Activated T-cell treated with anti-CD3 and anti-CD28 coated beads, Interleukin-2, amount 50 U/mL, for 72 hours (primary cell): ENCODE measurements around the gene C20orf202. TPM values are rescaled to one million over a fixed set of nuclear protein-coding genes. Genes with fewer than 3 reads are reported as not detected.
"Not testable (repeated sequence)": the region's sequence is repeated elsewhere in the genome, so short reads cannot be mapped to it uniquely, and the experiment has no call there.

ENCODE experiments used
- ATAC-seq, 2 donors: fragments of 150-1000 bp; cut with Tn5 transposase; replicated peaks in 1 of 2; 2 replicates each; pipeline ENCODE4 v1.10.0; 2021; ENCODE audit warnings: moderate library complexity in 2 of 2, mild to moderate bottlenecking in 1 of 2
- DNase-seq, 2 donors: peaks; one replicate each; pipeline ENCODE4 v3.0.0; 2021 to 2022; ENCODE audit warnings: mixed read lengths in 1 of 2
- H3K27ac Mint-ChIP-seq: one replicate; pipeline ENCODE4 v1.8.0; 2022; ENCODE audit warnings: mild to moderate bottlenecking, moderate library complexity, mixed read lengths
- H3K27me3 Mint-ChIP-seq: one replicate; pipeline ENCODE4 v1.8.0; 2022; ENCODE audit warnings: low read depth, mixed read lengths
- H3K36me3 Mint-ChIP-seq, 2 donors: one replicate each; pipeline ENCODE4 v1.8.0; 2022; ENCODE audit warnings: mixed read lengths in 2 of 2, mild to moderate bottlenecking in 1 of 2; ENCODE audit not compliant: insufficient read depth in 2 of 2
- H3K4me1 Mint-ChIP-seq: one replicate; pipeline ENCODE4 v1.8.0; 2022; ENCODE audit warnings: low read depth, mixed read lengths
- H3K4me3 Mint-ChIP-seq, 2 donors: one replicate each; pipeline ENCODE4 v1.8.0; 2022; ENCODE audit warnings: mild to moderate bottlenecking in 2 of 2, mixed read lengths in 2 of 2, moderate library complexity in 2 of 2
- H3K9me3 Mint-ChIP-seq, 2 donors: one replicate each; pipeline ENCODE4 v1.8.0; 2022; ENCODE audit warnings: mixed read lengths in 2 of 2
- total RNA-seq, 2 donors: library from RNA; stranded (reverse); gene quantifications; one replicate each; pipeline ENCODE4 v1.2.3, GENCODE V29; 2022

C20orf202 gene
- total RNA-seq, 2 donors from 2014 or later, result 0.19 TPM; not detected in 1

DNA sequence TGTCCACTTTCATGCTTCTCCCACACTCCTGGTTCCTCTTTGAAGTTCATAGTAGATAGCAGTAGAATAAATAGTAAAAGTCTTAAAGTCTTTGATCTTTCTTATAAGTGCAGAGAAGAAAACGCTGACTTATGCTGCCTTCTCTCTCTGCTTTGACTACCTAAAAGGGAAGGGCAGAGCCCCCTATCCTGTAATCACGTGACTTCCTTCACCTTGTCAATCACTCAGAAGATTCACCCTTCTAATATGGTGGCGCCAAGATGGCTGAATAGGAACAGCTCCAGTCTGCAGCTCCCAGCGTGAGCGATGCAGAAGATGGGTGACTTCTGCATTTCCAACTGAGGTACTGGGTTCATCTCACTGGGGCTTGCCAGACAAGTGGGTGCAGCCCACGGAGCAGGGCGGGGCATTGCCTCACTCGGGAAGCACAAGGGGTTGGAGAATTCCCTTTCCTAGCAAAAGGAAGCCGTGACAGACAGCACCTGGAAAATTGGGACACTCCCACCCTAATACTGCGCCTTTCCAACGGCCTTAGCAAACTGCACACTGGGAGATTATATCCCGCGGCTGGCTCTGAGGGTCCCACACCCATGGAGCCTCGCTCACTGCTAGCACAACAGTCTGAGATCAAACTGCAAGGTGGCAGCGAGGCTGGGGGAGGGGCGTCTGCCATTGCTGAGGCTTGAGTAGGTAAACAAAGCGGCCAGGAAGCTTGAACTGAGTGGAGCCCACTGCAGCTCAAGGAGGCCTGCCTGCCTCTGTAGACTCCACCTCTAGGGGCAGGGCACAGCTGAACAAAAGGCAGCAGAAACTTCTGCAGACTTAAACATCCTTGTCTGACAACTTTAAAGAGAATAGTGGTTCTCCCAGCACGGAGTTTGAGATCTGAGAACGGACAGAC lies 13.5 kb downstream of the C20orf202 start:
- Mint-ChIP-seq H3K4me1 (peaks cover 44% of the 10 kb centered on the region), H3K4me3 (peak overlapping the region; percentile 36 to 76)
- H3K27me3 Mint-ChIP-seq, H3K27ac Mint-ChIP-seq, H3K36me3 Mint-ChIP-seq, H3K9me3 Mint-ChIP-seq, ATAC-seq: not testable (repeated sequence)
- peak in 1 of 2 donors; percentile 8 for DNase-seq

DNA sequence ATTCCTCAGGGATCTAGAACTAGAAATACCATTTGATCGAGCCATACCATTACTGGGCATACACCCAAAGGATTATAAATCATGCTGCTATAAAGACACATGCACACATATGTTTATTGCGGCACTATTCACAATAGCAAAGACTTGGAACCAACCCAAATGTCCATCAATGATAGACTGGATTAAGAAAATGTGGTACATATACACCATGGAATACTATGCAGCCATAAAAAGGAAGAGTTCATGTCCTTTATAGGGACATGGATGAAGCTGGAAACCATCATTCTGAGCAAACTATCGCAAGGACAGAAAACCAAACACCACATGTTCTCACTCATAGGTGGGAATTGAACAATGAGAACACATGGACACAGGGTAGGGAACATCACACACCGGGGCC lies 19.5 kb downstream of the C20orf202 start:
- H3K4me1 Mint-ChIP-seq, result peaks cover 17% of the 10 kb centered on the region
- H3K4me3 Mint-ChIP-seq, H3K9me3 Mint-ChIP-seq, H3K36me3 Mint-ChIP-seq, DNase-seq, ATAC-seq, H3K27ac Mint-ChIP-seq: not testable (repeated sequence)
- H3K27me3 Mint-ChIP-seq, result peaks cover 17% of the 10 kb centered on the region

DNA sequence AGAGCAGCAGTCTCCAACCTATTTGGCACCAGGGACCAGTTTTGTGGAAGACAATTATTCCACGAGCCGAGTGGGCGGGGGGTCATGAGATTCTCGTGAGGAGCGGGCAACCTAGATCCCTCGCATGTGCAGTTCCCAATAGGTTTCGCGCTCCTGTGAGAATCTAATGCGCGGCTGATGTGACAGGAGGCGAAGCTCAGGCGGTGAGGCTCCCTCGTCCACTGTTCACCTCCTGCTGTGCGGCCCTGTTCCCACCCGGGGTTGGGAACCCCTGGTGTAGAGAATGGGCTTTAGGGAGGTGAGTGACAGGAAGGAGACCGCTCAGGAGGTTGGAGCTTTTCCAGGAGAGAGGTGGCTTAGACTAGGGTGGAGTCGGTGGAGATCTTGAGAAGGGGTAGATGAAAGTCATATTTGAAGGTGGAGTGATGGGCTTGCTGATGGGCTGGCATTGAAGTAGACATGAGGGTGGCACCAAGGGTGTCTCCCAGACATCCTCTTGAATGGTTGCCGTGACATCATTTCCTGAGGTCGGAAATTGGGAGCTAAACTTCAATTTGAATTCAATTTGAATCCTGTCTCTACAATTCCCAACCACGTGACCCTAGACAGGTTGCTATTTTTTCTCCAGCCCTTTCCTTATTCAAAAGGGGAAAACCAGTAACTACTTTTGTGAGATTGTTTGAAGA lies 21.1 kb downstream of the C20orf202 start:
- peaks cover 19% of the 10 kb centered on the region for H3K4me1 Mint-ChIP-seq
- peaks cover 0 to 1% of the 10 kb centered on the region in 2 donors for H3K9me3 Mint-ChIP-seq
- no peak overlapping the region for H3K27ac Mint-ChIP-seq
- H3K4me3 Mint-ChIP-seq, result peak overlapping the region; percentile 6 to 38
- no peak for DNase-seq
- no peak for ATAC-seq
- H3K36me3 Mint-ChIP-seq, result peaks cover 0 to 5% of the 10 kb centered on the region in 2 donors
- H3K27me3 Mint-ChIP-seq, result peaks cover 27% of the 10 kb centered on the region

DNA sequence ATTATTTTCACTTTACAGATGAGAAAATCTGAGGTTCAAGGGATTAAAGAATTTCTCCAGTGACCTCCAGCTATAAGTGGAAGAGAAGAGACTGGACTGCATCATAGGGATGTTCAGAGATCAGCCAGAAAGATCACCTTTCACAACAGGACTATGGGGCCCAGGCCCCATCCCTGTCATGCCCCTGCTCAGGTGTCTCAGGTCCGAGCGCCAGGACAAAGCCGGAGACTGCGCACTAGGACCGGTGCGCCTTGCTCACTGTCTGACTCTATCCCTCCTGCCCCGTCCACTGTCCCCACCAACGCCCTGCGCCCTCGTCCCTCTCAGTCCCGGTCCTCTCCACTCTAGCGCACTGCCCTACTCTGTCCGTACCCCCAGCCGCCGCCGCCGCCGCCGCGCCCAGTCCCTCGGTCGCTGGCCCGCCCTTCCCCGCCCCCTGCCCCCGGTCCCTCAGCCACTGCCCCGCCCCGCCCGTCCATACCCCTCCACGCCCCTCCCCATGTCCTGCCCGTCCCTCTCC lies 22.1 kb downstream of the C20orf202 start:
- Mint-ChIP-seq H3K4me1 (peaks cover 19% of the 10 kb centered on the region), H3K27ac (no peak overlapping the region), H3K9me3 (peaks cover 0 to 1% of the 10 kb centered on the region in 2 donors), H3K27me3 (peaks cover 34% of the 10 kb centered on the region), H3K4me3 (peak overlapping the region; percentile 80 to 88), H3K36me3 (peaks cover 0 to 5% of the 10 kb centered on the region in 2 donors)
- DNase-seq (no peak), ATAC-seq (peak; percentile 66 to 71)

DNA sequence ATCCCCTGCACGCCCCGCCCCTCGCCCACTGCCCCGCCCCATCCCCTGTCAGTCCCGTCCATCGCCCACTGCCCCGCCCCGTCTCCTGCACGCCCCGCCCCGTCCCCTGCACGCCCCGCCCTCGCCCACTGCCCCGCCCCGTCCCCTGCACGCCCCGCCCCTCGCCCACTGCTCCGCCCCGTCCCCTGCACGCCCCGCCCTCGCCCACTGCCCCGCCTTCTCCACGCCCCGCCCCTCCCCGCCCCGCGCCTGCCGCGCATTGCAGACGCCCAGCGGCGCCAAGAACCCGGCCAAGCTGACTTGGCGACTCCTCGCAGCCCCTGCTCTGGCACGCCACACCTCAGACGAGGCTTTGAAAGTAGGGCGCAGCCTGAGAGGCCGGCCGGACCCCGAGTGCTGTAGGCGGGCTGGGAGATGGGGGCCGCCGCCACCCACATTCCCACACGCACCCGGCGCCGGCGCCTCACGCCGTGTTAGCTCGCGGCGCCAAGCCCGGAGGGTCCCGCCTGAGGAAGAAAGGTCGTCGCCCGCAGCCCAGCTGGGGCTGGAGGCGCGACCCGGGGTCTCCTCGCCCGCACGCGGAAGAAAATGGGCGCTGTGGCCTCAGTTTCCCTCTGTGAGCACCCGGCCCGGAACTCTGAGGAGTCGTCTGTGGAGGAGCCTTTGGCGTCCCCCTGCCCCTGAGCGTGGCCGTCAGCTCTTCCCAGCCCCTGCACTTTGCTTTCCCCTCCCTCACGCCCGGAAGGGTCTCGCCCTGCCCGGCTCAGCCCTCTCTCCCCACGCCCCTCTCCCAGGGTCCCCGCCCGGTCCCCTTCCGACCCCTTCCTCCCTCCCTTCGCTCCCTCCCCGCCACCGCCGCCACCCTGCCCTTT lies 22.8 kb downstream of the C20orf202 start, which contains the start of gene RAD21L1:
Gene RAD21L1, plus strand, starts transcription at position 262 of the 872 bp plus-strand sequence. CDS start 2,410 bp downstream, outside the sequence.
- Mint-ChIP-seq H3K36me3 (peaks cover 0 to 5% of the 10 kb centered on the region in 2 donors), H3K27ac (no peak within 1 kb of the TSS), H3K4me3 (peak within 1 kb of the TSS; percentile 88 to 95), H3K4me1 (peaks cover 19% of the 10 kb centered on the region), H3K9me3 (peaks cover 0 to 1% of the 10 kb centered on the region in 2 donors), H3K27me3 (peaks cover 41% of the 10 kb centered on the region)
- peak; percentile 79 to 80 for DNase-seq
- ATAC-seq, result peak; percentile 82 to 83

DNA sequence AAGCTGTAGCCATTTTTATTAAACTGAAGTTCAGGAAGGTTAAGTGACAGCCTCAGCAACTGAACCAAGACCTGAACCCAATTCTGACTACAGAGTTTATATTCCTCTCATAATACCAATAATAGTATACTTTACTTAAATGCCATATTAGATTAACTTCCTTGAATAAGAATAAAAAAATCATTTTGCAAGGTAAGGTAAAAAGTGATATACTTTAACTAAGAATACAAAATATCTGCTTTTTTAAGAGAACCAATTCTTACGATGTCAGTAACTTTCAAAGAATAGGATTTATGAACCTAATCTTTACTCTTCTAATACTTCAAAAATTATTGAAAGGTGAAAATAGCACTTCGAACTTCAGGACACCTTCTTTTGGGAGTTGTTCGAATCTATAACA lies 26.3 kb downstream of the C20orf202 start:
- Mint-ChIP-seq H3K9me3 (no peaks in the 10 kb centered on the region), H3K27ac (no peak overlapping the region), H3K4me1 (peaks cover 15% of the 10 kb centered on the region), H3K27me3 (peaks cover 35% of the 10 kb centered on the region), H3K4me3 (no peak overlapping the region), H3K36me3 (peaks cover 0 to 1% of the 10 kb centered on the region in 2 donors)
- ATAC-seq, result no peak
- no peak for DNase-seq

DNA sequence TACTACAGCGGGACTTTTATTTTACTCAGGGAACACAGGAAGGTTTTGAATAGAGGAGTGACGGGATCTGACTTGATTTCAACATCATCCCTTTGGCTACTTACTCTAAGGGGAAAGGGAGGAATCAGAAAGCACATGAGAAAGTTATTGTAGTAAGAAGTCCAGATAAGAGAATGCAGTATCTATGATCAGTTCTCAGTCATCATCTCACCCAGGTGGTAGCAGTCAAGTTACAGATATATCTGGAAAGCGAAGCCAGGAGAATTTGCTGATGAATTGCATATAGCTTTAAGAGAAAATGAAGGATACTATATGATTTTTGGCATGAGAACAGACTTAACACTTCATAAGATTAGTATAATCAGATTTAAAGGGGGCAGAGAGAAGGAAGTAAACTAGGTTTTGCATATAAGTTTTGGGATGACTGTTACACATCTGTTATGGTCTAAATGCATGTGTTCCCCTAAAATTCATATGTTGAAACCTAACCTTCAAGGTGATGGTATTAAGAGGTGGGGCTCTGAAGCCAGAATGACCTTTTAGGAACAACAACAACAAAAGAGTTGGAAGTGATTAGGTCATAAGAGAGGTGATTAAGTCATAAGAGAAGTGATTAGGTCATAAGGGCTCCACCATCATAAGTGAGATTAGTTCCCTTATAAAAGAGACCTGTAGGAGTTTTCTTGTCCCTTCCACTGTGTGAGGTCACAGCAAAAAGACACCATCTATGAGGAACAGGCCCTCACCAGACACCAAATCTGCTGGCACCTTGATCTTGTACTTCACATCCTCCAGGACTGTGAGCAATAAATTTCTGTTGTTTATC lies 29.2 kb downstream of the C20orf202 start:
- ATAC-seq (peak in 1 of 2 donors; percentile 43), DNase-seq (no peak)
- peaks cover 26% of the 10 kb centered on the region for H3K27me3 Mint-ChIP-seq
- no peak overlapping the region for H3K4me3 Mint-ChIP-seq
- H3K36me3 Mint-ChIP-seq, result no peaks in the 10 kb centered on the region
- peaks cover 5% of the 10 kb centered on the region for H3K4me1 Mint-ChIP-seq
- H3K9me3 Mint-ChIP-seq, result no peaks in the 10 kb centered on the region
- no peak overlapping the region for H3K27ac Mint-ChIP-seq

DNA sequence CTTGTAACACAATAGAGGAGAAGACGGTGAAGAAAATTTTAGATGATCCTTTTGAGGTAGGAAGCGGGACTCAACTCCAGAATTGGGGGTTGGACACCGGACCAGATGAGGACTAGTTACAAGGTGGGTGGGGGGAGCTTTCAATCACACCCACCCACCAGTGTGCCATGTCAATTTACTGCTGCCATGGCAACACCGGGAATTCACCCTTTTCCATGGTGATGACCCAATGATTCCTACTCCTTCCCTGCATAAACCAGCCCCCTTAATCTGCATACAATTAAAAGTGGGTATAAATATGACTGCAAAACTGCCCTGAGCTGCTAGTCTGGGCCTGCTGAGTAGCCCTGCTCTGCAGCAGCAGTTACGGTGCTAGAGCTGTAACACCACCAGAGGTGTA lies 37.3 kb downstream of the C20orf202 start:
- ATAC-seq (no peak), DNase-seq (no peak)
- Mint-ChIP-seq H3K36me3 (no peaks in the 10 kb centered on the region), H3K9me3 (no peaks in the 10 kb centered on the region), H3K27me3 (no peaks in the 10 kb centered on the region), H3K27ac (peak overlapping the region; percentile 46), H3K4me3 (no peak overlapping the region), H3K4me1 (no peaks in the 10 kb centered on the region)

DNA sequence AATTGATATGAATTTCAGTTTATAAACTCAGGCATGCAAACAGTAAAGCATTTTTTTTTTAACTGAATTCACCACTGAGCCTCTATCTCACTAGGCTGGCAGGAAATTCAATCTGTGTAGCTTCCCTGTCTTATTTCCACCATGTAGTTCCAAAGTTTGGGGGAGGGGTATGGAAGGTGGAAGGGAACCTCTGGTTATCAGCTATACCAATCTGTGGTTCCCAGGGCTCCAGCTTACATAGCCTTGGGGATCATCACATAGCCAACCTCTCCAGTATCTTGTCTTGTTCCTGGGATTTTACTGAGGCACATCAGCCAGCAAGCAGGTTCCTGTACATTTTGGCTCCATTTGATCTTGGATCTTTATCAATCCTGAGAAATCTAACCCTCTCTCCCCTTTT lies 38.2 kb downstream of the C20orf202 start:
- ATAC-seq (no peak), DNase-seq (no peak)
- Mint-ChIP-seq H3K9me3 (no peaks in the 10 kb centered on the region), H3K27ac (no peak overlapping the region), H3K4me1 (no peaks in the 10 kb centered on the region), H3K27me3 (no peaks in the 10 kb centered on the region), H3K36me3 (no peaks in the 10 kb centered on the region), H3K4me3 (no peak overlapping the region)

DNA sequence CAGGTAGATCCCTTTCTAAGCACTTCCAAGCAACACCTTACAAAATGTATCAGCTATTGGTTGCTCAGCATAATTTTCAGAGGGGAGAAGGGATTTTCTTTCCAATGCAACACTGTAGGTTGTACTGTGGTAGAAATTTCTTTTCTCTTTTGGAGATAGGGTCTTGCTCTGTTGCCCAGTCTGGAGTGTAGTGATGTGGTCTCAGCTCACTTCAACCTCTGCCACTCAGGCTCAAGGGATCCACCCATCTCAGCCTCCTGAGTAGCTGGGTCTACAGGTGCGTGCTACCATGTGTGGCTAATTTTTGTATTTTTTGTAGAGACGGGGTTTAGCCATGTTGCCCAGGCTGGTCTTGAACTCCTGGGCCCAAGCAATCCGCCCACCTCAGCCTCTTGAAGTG lies 38.8 kb downstream of the C20orf202 start:
- ATAC-seq (no peak), DNase-seq (no peak)
- H3K9me3 Mint-ChIP-seq, result no peaks in the 10 kb centered on the region

DNA sequence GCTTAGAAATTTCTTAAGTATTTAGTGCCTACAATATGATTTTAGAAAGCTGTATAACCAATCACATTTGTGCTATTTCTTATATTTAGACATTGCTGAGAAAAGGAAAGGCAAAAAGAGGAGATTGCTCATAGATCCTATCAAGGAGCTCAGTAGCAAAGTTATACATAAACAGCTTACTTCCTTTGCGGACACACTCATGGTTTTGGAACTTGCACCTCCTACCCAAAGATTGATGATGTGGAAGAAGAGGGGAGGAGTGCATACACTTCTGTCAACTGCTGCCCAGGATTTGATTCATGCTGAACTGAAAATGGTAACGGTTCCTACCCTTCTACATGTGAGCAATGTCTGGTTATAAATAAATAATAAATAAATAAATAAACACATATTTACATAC lies 39.3 kb downstream of the C20orf202 start:
- peak in 1 of 2 donors; percentile 53 for ATAC-seq
- no peaks in the 10 kb centered on the region for H3K4me1 Mint-ChIP-seq

More for the DNA sequence above, 38.8 kb downstream of the C20orf202 start:
- no peak overlapping the region for H3K27ac Mint-ChIP-seq
- no peaks in the 10 kb centered on the region for H3K36me3 Mint-ChIP-seq
- H3K4me3 Mint-ChIP-seq, result no peak overlapping the region
- no peaks in the 10 kb centered on the region for H3K27me3 Mint-ChIP-seq
- H3K4me1 Mint-ChIP-seq, result no peaks in the 10 kb centered on the region

DNA sequence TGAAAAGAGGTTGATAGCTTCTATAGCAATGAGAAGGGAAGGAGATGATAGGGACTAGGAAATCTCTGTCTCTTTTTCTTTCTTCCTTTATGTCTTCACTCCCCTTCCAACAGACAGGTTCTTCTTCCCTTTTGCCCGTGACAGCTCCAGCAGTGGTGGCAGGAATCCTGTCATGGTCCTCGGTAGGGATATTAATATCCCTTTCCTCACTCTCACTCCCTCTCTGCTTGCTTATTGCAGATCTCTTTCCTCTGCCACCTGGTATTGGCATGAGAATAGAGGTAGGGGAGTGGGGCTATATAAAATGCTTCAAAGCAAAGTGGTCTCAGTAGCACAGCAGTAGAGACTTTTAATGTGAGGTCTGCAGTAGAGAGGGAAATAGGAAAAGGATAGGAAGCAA lies 42.3 kb downstream of the C20orf202 start:
- peaks cover 0 to 2% of the 10 kb centered on the region in 2 donors for H3K36me3 Mint-ChIP-seq

More for the DNA sequence above, 39.3 kb downstream of the C20orf202 start:
- DNase-seq, result no peak
- H3K4me3 Mint-ChIP-seq, result no peak overlapping the region
- H3K27ac Mint-ChIP-seq, result no peak overlapping the region
- H3K9me3 Mint-ChIP-seq, result no peaks in the 10 kb centered on the region
- no peaks in the 10 kb centered on the region for H3K27me3 Mint-ChIP-seq
- no peaks in the 10 kb centered on the region for H3K36me3 Mint-ChIP-seq

More for the DNA sequence above, 42.3 kb downstream of the C20orf202 start:
- no peaks in the 10 kb centered on the region for H3K4me1 Mint-ChIP-seq
- DNase-seq, result no peak
- no peak overlapping the region for H3K4me3 Mint-ChIP-seq
- no peaks in the 10 kb centered on the region for H3K27me3 Mint-ChIP-seq
- no peaks in the 10 kb centered on the region for H3K9me3 Mint-ChIP-seq
- no peak for ATAC-seq
- no peak overlapping the region for H3K27ac Mint-ChIP-seq
